ENCODE data around the gene COL6A5.

GRCh38 chr3:130395916-130396315 lies 50.4 kb downstream of the COL6A5 start:
- TF ChIP-seq, protein P1, sequence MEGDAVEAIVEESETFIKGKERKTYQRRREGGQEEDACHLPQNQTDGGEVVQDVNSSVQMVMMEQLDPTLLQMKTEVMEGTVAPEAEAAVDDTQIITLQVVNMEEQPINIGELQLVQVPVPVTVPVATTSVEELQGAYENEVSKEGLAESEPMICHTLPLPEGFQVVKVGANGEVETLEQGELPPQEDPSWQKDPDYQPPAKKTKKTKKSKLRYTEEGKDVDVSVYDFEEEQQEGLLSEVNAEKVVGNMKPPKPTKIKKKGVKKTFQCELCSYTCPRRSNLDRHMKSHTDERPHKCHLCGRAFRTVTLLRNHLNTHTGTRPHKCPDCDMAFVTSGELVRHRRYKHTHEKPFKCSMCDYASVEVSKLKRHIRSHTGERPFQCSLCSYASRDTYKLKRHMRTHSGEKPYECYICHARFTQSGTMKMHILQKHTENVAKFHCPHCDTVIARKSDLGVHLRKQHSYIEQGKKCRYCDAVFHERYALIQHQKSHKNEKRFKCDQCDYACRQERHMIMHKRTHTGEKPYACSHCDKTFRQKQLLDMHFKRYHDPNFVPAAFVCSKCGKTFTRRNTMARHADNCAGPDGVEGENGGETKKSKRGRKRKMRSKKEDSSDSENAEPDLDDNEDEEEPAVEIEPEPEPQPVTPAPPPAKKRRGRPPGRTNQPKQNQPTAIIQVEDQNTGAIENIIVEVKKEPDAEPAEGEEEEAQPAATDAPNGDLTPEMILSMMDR (conservative IDR thresholded peaks at IDR 0.05 in 1 of 2, IDR thresholded peaks at IDR 0.05 in 1 of 2; ENCODE audit: low read depth in 1 of 2, low read length in 2 of 2), result no peak
- TF ChIP-seq EZH2 (IDR thresholded peaks at IDR 0.05; ENCODE audit: low read length, missing control alignments), result no peak
